DMS114 treated with DMSO at 0.1 percent for 48 hours (cell line): ENCODE data around the gene FRG2C.
"Not testable (repeated sequence)": the region's sequence is repeated elsewhere in the genome, so short reads cannot be mapped to it uniquely, and the experiment has no call there.

Source experiments
- DNase-seq: peaks from one replicate; lab custom pipeline; 2025; ENCODE audit not compliant: unreplicated experiment; lab: John Stamatoyannopoulos, UW

FRG2C gene

DNA sequence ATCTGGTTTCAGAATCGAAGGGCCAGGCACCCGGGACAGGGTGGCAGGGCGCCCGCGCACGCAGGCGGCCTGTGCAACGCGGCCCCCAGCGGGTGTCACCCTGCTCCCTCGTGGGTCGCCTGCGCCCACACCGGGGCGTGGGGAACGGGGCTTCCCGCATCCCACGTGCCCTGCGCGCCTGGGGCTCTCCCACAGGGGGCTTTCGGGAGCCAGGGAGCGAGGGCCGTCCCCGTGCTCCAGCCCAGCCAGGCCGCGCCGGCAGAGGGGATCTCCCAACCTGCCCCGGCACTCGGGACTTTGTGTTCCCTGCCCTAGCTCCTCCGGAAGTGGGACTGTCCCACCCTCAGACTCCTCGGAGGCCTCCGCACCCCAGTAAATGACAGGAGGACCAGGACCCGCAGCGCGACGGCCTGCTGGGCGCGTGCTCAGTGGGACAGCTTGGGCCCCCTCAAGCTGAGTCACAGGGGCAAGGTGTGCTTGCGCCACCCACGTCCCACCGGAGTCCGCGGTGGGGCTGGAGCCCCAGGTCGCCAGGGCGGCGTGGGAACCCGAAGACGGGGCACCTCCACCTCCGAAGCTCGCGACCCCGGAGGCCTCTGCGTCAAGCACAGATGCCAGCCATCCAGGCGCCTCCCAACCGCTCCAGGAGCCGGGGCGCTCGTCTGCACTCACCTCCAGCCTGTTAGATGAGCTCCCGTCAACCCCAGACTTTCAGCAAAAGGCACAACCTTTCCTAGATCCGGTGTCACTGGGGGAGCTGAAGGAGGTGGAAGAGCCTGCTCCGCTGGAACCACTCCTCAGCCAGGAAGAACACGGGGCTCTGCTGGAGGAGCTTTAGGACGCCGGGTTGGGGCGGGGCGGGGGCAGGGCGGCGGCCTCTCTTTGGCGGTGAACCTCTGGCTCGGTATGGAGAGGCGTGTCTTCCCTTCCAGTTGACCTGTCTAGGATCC is 5.5 kb downstream of the FRG2C start:
- DNase-seq, result not testable (repeated sequence)

DNA sequence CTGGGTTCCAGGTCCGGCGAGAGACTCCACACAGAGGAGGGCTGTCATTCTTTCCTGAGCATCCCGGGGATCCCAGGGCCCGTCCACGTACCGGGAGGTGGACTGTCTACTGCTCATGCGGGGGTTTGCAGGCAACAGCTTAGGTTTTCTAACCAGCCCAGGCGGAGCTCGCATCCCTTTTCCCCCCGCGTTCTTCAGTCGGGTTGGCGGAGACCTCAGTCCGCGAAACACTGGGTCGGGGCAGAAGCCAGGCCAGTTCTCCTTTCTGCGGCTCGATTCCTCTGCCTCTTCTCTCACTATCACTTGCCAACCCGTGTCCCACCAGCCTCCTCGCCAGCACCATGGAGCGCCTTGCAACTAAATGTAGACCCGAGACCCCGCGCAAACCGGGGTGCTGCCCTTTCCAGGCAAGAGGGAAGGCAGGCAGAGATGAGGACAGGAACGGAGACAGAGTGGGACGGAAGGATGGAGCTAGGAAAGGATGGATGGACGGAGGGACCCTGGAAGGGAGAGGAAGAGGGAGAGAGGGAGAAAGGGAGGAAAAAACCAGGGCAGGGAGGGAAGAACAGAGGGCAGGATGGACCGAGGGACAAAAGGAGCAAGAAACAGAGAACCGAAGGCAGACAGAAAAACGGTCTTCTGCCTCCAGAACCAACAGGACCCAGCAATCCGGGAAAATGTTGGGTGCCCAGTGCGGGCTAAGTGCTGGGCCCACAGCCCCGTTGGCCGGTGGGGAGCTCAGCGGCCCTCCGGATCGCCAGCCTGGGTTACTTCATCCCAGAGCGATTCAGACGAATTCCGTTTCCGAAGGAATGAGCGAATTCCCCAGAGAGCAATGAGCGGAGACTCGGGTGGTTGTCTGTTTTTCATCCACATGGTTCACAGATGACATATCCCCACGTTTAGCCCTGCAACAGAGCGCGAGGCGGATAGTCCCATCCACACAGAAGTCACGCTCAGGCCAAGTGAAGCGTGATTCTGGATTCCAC is 6.5 kb downstream of the FRG2C start:
- DNase-seq, result not testable (repeated sequence)

DNA sequence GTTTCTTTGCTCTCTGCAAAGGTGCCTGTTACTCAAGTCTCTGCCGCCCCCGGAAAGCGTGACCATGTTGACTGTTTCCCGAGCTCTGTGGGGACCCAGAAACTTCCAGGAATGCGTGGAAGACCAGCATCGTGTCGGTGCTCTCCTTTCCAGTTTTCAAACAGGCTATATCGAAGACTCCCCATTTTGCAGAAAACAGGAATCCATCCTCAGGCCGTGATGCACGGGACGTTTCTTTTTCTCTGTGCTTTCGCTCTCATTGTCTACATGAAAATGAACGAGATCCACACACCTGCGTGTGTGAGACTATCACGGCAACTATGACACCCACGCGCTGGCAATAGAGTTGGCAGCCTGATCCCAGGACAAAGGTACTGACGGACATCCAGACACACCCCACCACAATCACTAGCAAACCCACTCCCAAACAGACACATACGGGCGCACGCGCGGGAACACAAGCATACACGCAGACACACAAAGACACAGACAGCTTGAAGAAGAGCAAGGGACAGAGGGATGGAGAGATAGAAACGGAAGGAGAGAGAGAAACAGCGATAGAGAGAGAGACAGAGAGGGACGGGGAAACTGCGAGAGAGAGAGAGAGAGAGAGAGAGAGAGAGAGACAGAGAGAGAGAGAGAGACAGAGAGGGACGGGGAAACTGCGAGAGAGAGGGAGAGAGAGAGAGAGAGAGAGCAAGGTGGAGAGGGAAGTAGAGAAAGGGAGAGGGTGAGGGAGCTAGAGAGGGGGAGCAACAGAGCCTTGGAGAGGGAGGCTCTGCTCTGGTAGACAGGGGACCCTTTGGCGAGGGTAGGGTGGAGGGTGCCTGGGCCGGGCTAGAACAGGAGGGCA is 7.4 kb downstream of the FRG2C start:
- not testable (repeated sequence) for DNase-seq

DNA sequence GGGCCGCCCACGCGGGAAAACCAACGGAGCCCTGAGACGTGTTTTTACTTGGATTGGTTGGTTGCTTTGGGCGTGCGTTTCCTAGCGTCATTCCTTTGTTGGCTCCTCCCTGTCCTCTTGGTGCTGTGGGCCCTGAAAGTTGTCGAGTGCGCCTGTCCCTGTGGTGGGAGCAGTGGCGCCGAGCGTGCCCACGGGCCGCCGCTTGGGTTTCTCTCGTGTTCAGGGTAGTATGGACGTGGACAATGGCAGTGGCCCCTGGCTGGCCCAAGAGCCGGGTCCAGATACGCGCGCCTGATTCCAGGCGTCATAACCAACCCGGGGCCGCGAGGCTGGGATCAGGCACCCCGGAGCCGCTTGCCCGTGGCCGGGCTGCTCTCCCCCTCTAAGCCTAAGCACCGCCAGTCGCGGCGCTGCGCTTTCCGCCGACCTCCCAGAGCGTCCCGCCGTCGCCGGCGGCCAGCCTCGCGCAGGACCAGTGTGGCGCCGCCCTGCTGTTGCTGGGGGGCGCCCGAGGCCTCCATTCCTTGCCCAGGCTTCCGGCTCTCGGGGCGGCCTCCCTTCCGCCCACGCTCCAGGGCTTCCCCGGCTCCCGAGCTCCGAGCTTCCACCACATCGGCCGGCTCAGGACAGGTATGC is 8.1 kb downstream of the FRG2C start:
- DNase-seq, result not testable (repeated sequence)

DNA sequence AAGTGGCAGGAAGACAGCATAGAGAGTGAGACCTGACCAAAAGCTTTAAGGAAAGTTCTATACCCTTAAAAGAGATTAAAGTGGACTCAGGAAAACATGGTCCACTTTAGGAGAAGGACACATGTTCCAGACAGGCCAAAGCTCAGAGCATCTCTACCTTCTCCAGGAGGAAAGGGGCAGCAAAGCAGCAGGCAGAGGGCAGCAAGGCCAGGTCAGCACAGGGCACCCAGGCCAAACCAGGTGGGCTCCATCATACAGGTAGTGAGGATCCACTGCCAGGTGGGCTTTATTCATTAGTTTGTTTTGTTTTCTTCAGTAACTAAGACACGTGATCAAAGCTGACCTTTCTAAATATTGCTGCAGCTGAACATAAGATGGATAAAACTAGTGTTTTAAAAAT is 19.8 kb downstream of the FRG2C start:
- not testable (repeated sequence) for DNase-seq

DNA sequence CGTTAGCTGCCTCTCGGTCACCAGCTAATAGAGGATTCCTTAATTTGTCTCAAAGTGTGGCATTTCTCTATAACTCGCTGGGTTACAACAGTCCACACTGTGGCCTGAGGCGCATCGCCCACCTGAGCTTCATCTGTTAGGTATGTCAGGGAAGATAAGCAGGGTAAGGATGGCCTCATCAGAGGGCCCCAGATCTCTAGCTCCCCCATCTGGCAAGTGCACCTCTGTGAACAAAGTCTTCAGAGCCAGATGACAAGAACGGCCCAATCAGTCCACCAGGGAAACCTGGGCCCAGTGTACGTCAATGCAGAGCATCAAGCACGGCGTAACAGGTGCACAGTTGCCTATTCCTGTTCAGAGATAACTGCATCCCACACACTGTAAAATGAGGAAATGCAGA is 23.2 kb downstream of the FRG2C start:
- DNase-seq, result no peak

DNA sequence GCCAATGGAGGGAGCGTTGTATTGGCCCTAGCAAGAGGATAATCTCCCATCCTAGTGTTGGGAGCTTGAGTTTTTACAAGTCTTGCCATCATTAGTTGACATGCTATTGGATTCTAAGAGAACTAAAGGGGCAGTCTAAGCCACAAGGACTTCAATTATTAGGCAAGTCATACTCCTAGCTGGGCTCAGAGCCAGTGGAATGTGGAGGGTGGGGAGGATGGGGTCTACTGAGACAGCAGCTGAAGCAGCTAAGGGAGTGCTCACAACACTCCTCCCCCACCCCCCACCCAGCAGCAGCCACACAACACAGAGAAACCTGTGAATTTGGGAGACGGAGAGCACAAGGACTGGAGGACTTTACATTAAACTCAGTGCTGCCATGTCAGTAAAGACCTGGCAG is 27.9 kb downstream of the FRG2C start:
- no peak for DNase-seq
